ENCODE data around the gene CHST11. TPM values are rescaled to one million over a fixed set of nuclear protein-coding genes. Genes with fewer than 3 reads are reported as not detected.
A peak's percentile ranks its signal among the peaks of the same experiment; 100 is the strongest.

The CHST11 gene
- total RNA-seq, 4 donors from 2014 or later: 2.1 to 7.3 (median 4.9) TPM

GRCh38 chr12:104457746-104458693, 1.3 kb downstream of the CHST11 start:
- H3K4me3 ChIP-seq (ENCODE audit: low read depth, poor library complexity, severe bottlenecking): peak overlapping the region; percentile 76
- DNase-seq (ENCODE audit: low spot score in 2 of 2): peak in 1 of 2 donors; percentile 86
- 0 to 1% methylated on average over 46 to 54 of the region's 71 CpGs for WGBS, 2 donors
- TF ChIP-seq POLR2A (IDR thresholded peaks at IDR 0.05) (no peak), CTCF (IDR thresholded peaks at IDR 0.05) (no peak)
- intact Hi-C loops (cut with DNase I; ENCODE audit: low total_unique reads): no loop called here

- peak in 1 of 2 donors; percentile 87 for DNase-seq (ENCODE audit: low spot score in 2 of 2)
- 19 to 23% methylated on average over 21 of the region's 21 CpGs for WGBS, 2 donors
- intact Hi-C loops (cut with DNase I; ENCODE audit: low total_unique reads): no loop called here
- H3K4me3 ChIP-seq (ENCODE audit: low read depth, poor library complexity, severe bottlenecking): peak overlapping the region; percentile 76
- TF ChIP-seq CTCF (IDR thresholded peaks at IDR 0.05) (no peak), POLR2A (IDR thresholded peaks at IDR 0.05) (no peak)
Measured at GRCh38 chr12:104458694-104459367, 2.1 kb downstream of the CHST11 start.

GRCh38 chr12:104459368-104459909, 2.7 kb downstream of the CHST11 start:
- DNase-seq (ENCODE audit: low spot score in 2 of 2): no peak
- intact Hi-C loops (cut with DNase I; ENCODE audit: low total_unique reads): no loop called here
- 61 to 72% methylated on average over 4 to 7 of the region's 7 CpGs for WGBS, 2 donors
- TF ChIP-seq POLR2A (IDR thresholded peaks at IDR 0.05) (no peak), CTCF (IDR thresholded peaks at IDR 0.05) (no peak)
- no peak overlapping the region for H3K4me3 ChIP-seq (ENCODE audit: low read depth, poor library complexity, severe bottlenecking)

- intact Hi-C loops (cut with DNase I; ENCODE audit: low total_unique reads): no loop called here
- DNase-seq (ENCODE audit: low spot score in 2 of 2): no peak
- no peak overlapping the region for H3K4me3 ChIP-seq (ENCODE audit: low read depth, poor library complexity, severe bottlenecking)
- WGBS, 2 donors: 58 to 67% methylated on average over 10 of the region's 10 CpGs
- TF ChIP-seq POLR2A (IDR thresholded peaks at IDR 0.05): no peak
- TF ChIP-seq CTCF (IDR thresholded peaks at IDR 0.05): no peak
Measured at GRCh38 chr12:104460041-104460719, 3.4 kb downstream of the CHST11 start.

GRCh38 chr12:104460973-104461698, 4.4 kb downstream of the CHST11 start:
- intact Hi-C loops (cut with DNase I; ENCODE audit: low total_unique reads): no loop called here
- H3K4me3 ChIP-seq (ENCODE audit: low read depth, poor library complexity, severe bottlenecking): no peak overlapping the region
- WGBS, 2 donors: 74 to 84% methylated on average over 5 of the region's 5 CpGs
- TF ChIP-seq CTCF (IDR thresholded peaks at IDR 0.05): no peak
- no peak for TF ChIP-seq POLR2A (IDR thresholded peaks at IDR 0.05)
- DNase-seq (ENCODE audit: low spot score in 2 of 2): peak in 1 of 2 donors; percentile 48
